LNCaP clone FGC (cell line): ENCODE results near the gene TESK1.
"Not testable (repeated sequence)": the region's sequence is repeated elsewhere in the genome, so short reads cannot be mapped to it uniquely, and the experiment has no call there.

Experiments used
- DNase-seq: peaks from one replicate; pipeline ENCODE4 v3.0.0-alpha.2; 2011; ENCODE audit warnings: low read depth
- H3K4me3 ChIP-seq: 2 replicates; pipeline ENCODE4 v1.5.1; 2011; ENCODE audit warnings: mild to moderate bottlenecking, low read depth, low read length, control low read depth
- TF ChIP-seq, protein P1 (sequence below): IDR thresholded peaks from 2 replicates; pipeline ENCODE4 v1.5.1; 2012; ENCODE audit warnings: mild to moderate bottlenecking; ENCODE audit not compliant: control insufficient read depth, insufficient read depth; ENCODE audit errors: extremely low read depth

TESK1 gene

DNA sequence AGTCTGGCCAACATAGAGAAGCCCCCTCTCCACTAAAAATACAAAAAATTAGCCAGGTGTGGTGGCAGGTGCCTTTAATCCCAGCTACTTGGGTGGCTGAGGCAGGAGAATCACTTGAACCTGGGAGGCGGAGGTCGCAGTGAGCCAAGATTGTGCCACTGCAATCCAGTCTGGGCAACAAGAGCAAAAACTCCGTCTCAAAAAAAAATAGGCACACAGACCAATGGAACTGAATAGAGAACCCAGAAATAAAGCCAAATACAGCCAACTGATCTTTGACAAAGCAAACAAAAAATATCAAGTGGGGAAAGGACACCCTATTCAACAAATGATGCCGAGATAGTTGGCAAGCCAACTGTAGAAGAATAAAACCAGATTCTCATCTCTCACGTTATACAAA, 16.6 kb upstream of the TESK1 start:
- not testable (repeated sequence) for H3K4me3 ChIP-seq, DNase-seq

DNA sequence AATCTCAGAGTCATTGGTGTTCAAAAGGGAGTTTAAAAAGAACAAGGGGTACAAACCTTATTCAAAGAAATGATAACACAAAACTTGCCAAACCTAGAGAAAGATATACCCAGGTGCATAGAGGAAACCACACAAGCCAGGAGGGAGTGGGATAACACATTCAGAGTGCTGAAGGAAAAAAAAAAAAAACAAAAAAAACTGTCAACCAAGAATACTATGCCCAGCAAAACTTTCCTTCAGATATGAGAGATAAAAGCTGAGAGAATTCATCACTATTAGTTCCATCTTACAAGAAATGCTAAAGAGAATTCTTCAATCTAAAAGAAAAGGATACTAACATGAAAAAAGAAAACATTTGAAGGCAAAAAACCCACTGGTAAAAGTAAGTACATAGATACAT, 11.5 kb upstream of the TESK1 start:
- TF ChIP-seq, protein P1, sequence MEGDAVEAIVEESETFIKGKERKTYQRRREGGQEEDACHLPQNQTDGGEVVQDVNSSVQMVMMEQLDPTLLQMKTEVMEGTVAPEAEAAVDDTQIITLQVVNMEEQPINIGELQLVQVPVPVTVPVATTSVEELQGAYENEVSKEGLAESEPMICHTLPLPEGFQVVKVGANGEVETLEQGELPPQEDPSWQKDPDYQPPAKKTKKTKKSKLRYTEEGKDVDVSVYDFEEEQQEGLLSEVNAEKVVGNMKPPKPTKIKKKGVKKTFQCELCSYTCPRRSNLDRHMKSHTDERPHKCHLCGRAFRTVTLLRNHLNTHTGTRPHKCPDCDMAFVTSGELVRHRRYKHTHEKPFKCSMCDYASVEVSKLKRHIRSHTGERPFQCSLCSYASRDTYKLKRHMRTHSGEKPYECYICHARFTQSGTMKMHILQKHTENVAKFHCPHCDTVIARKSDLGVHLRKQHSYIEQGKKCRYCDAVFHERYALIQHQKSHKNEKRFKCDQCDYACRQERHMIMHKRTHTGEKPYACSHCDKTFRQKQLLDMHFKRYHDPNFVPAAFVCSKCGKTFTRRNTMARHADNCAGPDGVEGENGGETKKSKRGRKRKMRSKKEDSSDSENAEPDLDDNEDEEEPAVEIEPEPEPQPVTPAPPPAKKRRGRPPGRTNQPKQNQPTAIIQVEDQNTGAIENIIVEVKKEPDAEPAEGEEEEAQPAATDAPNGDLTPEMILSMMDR: no peak
- no peak overlapping the region for H3K4me3 ChIP-seq
- DNase-seq: no peak

DNA sequence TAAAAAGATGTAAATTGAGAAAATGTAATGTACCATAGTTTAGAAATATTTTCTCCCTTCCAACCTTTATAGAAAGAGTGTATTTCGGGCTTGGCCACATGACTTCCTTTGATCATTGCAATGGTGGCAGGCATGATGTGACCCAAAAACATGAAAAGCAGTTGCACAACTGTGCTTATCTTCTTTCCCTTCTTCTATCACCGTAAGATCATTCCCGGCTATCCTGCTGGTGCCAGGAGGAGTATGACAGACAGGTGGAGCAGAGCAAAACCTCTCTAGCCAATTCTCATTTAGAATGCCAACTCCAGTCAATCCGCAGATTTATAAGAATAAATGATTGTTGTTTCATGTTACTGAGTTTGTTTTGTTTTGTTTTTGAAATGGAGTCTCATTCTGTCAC, 10.6 kb upstream of the TESK1 start:
- no peak for DNase-seq
- no peak overlapping the region for H3K4me3 ChIP-seq
- TF ChIP-seq, protein P1: no peak

DNA sequence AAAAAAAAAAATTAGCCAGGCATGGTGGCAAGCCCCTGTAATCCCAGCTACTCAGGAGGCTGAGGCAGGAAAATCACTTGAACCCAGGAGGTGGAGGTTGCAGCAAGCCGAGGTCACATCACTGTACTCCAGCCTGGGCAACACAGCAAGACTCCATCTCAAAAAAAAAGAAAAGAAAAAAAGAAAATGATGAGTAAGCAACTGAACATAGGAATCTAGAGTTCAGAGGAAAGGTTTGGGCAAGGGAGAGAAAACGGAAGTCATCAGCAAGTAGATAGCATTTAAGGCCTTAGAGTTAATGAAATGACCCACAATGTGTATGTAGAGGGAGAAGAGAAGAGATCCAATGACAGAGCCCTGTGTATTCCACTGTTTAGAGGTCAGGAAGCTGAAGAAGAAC, 8.2 kb upstream of the TESK1 start:
- DNase-seq, H3K4me3 ChIP-seq: not testable (repeated sequence)

DNA sequence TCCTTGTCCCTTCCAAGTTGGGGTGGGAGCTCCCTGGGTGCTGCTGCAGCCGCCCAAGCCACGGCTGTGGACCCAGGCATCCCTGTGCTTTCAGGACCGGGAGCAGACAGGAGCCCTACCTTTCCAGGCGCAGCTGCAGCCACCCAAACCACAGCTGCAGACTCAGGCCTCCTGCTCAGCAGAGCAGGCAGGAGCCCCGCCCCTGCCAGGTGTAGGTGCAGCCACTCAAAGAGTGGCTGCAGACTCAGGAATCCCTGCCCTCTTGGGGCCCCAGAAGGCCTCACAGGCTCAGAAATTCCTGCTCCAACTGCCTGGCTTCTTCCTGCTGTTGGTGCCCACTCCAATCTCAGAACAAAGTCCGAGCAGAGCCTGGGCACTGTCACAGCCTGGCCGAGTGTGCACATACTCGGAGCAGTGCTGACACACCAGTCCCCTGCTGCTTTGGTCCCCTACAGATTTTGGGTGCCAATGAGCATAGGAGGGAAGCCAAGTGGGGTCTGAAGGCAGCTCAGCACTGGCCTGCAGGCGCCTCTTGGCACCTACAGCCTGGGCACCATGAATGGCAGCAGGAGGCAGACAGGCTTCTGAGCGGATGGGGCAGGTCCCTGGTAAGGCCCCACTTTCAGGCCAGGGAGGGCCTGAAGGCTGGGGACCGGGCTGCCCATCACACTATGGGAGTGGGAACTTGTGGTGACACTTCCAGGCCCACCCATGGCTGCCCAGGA, 6.0 kb upstream of the TESK1 start:
- TF ChIP-seq, protein P1: no peak
- no peak for DNase-seq

DNA sequence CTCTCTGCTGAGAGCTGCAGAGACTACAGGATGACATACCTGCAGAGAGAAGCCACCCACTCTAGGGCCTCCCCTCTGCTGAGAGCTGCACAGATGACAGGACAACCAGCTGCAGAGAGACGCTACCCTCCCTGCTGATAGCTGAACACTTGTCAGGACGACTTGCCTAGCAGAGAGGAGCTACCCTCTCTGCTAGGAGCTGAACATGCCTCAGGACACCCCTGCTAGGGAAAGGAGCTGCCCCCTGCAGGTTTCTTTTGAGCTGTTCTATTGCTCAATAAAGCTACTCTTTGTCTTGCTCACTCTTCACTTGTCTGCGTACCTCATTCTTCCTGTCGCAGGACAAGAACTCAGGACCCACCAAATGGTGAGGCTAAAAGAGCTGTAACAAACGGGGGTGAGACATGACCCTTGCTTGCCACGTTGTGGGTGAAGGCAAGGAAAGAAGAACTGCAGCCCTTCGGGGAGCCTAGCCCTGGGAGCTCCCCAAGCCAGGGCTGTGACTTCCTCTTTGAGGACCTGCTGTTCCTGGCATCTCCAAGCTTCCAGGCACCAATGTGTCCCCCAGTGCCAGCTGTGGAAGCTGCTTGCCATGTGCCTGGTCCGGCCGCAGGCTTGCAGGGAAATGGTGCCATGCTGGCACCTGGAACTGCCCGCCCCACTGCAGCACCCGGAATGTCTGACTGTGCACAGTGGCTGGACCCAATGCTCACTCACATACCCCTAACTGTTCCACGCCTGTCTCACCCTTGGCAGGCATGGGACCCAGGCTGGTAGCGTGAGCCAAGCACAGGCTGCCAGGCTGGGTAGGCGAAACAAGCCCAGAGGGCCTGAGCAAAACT, 5.1 kb upstream of the TESK1 start:
- DNase-seq: no peak
- TF ChIP-seq, protein P1: no peak
- H3K4me3 ChIP-seq: no peak overlapping the region

More for the DNA sequence above, 6.0 kb upstream of the TESK1 start:
- H3K4me3 ChIP-seq: no peak overlapping the region

DNA sequence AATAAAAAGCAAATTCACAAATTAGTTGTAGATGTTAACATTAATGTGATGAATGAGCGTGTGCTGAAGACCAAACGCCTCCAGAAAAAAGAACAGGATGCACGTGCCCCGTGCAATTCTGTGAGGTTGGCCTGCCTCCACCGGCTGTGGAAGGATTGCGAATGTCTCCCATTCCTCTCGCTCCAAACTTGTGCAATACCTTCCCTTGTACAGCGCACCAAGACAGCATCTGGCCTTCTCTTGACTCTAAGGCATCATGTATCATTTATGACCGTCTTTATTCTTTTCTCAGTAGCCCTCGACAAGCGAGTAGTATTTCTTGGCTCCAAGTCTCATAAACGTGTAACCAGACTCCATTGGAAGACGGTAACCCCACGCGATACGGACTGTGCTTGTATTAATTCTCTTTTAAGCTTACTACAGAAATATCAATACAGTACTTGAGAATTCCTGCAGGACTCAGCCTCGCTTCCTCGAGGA, 1.5 kb upstream of the TESK1 start:
- H3K4me3 ChIP-seq: peak overlapping the region; percentile 67
- DNase-seq: peak; percentile 13
- TF ChIP-seq, protein P1: no peak

DNA sequence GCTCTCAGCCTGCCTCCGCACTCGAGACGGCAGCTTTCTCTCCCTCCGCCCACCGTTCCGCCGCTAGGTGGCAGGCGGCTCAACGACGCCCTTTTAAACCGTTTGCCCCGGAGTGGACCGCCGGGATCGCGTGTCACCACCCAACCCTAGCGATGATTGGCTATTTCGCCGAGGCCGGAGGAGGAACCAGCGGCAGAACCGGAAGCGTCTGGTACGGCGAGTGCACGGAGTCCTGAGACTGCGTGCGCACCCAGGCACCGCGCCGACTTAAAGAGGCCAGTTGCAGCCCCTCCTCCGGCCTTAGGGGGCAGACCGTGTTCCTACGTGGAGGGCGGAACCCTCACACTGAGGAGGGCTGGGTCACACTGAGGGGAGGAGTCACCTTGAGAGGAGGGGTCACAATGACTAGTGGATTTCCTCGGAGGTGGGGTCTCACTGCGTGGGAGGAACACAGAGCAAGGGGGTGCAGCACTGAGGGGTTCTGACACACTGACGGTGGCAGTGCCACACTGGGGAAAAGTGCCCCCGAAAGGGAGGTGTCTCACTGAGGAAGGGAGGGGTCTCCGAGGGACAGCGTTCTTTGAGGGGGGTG, 980 bp upstream of the TESK1 start:
- peak; percentile 99 for DNase-seq
- TF ChIP-seq, protein P1: peak; percentile 95
- H3K4me3 ChIP-seq: peak overlapping the region; percentile 67
